HepG2 (cell line): Measurements from ENCODE around the gene CACNA1H. TPM values are rescaled to one million over a fixed set of nuclear protein-coding genes. Genes with fewer than 3 reads are reported as not detected.

ENCODE experiments used
- ADNP ChIP-seq: sonication (generic); formaldehyde crosslinking; IDR thresholded peaks from 2 replicates; pipeline ENCODE4 v1.4.0; 2020; ENCODE audit warnings: missing genetic modification reagents
- EEA1 ChIP-seq: sonication (generic); formaldehyde crosslinking; IDR thresholded peaks from 2 replicates; pipeline ENCODE4 v1.5.1; 2020; ENCODE audit warnings: mild to moderate bottlenecking, missing genetic modification reagents, borderline replicate concordance
- FLYWCH1 ChIP-seq: sonication (generic); formaldehyde crosslinking; IDR thresholded peaks from 2 replicates; pipeline ENCODE4 v1.8.1; 2023; ENCODE audit warnings: mild to moderate bottlenecking, missing genetic modification reagents
- MTF2 ChIP-seq: sonication (generic); formaldehyde crosslinking; IDR thresholded peaks from 2 replicates; pipeline ENCODE4 v1.5.0; 2020; ENCODE audit warnings: missing genetic modification reagents, borderline replicate concordance
- NR2C2 ChIP-seq: sonication (generic); formaldehyde crosslinking; IDR thresholded peaks from 2 replicates; pipeline ENCODE4 v1.4.0; 2020; ENCODE audit warnings: missing genetic modification reagents, mild to moderate bottlenecking, moderate library complexity, borderline replicate concordance
- ZFP41 ChIP-seq: sonication (generic); formaldehyde crosslinking; IDR thresholded peaks from 2 replicates; pipeline ENCODE4 v1.4.0; 2020; ENCODE audit warnings: mild to moderate bottlenecking, missing genetic modification reagents, borderline replicate concordance
- ZNF160 ChIP-seq: sonication (generic); formaldehyde crosslinking; IDR thresholded peaks from 2 replicates; pipeline ENCODE4 v1.8.0; 2022; ENCODE audit warnings: mild to moderate bottlenecking, inconsistent platforms, missing genetic modification reagents
- ZNF549 ChIP-seq: sonication (generic); formaldehyde crosslinking; IDR thresholded peaks from 2 replicates; pipeline ENCODE4 v1.5.0; 2020; ENCODE audit warnings: missing genetic modification reagents
- ZNF562 ChIP-seq: sonication (generic); formaldehyde crosslinking; IDR thresholded peaks from 2 replicates; pipeline ENCODE4 v1.8.0; 2022; ENCODE audit warnings: missing genetic modification reagents, borderline replicate concordance
- ZNF709 ChIP-seq: sonication (generic); formaldehyde crosslinking; IDR thresholded peaks from 2 replicates; pipeline ENCODE4 v1.5.0; 2020; ENCODE audit warnings: mild to moderate bottlenecking, missing genetic modification reagents
- ZSCAN31 ChIP-seq: sonication (generic); formaldehyde crosslinking; IDR thresholded peaks from 2 replicates; pipeline ENCODE4 v1.5.0; 2020; ENCODE audit warnings: low read depth, mild to moderate bottlenecking, missing genetic modification reagents
- polyA plus RNA-seq, 8 experiments: library from polyadenylated mRNA; depleted of rRNA in 3 of 8; stranded (reverse) in 7 of 8; unstranded in 1 of 8; fragments of >200 nt; fragmentation: Illumina TruSeq in 4 of 8; extraction: Trizol in 4 of 8; gene quantifications; 2 replicates each; pipeline versions ENCODE4 v1.2.1 to v1.2.3, GENCODE V29; 2011 to 2016; ENCODE audit warnings: low read depth in 4 of 8, missing spikeins in 1 of 8, mixed read lengths in 1 of 8; ENCODE audit not compliant: insufficient read depth in 1 of 8
- total RNA-seq, 5 experiments: library from RNA; depleted of rRNA; stranded (reverse); fragments of >200 nt; fragmentation: Illumina TruSeq; extraction: Trizol; gene quantifications; 2 replicates each; pipeline ENCODE4 v1.2.3, GENCODE V29; 2016; ENCODE audit warnings: low read depth in 1 of 5
- TF ChIP-seq, protein P1 (sequence below): sonication (generic); formaldehyde crosslinking; IDR thresholded peaks from 2 replicates; pipeline ENCODE4 v1.4.0; 2020; ENCODE audit warnings: missing genetic modification reagents
- TF ChIP-seq, protein P2 (sequence below): sonication (generic); formaldehyde crosslinking; IDR thresholded peaks from 2 replicates; pipeline ENCODE4 v1.5.0; 2020; ENCODE audit warnings: mild to moderate bottlenecking, missing genetic modification reagents
- TF ChIP-seq, protein P3 (sequence below): sonication (generic); formaldehyde crosslinking; IDR thresholded peaks from 2 replicates; pipeline ENCODE4 v1.5.0; 2020; ENCODE audit warnings: missing genetic modification reagents
- TF ChIP-seq, protein P4 (sequence below), 2 experiments: sonication (generic) in 1 of 2; formaldehyde crosslinking in 1 of 2; IDR thresholded peaks; 2 replicates each; pipeline versions ENCODE4 v1.6.1 to v1.9.0; 2014 to 2022; ENCODE audit warnings: antibody characterized with exemption in 1 of 2, borderline replicate concordance in 1 of 2, inconsistent platforms in 1 of 2, low read depth in 1 of 2, missing genetic modification reagents in 1 of 2

The CACNA1H gene
- total and polyA plus RNA-seq, 2 of the 13 experiments (the other 11 are each of a cell fraction or from before 2014, with no cell fraction given): 0.40 to 1.8 TPM

DNA sequence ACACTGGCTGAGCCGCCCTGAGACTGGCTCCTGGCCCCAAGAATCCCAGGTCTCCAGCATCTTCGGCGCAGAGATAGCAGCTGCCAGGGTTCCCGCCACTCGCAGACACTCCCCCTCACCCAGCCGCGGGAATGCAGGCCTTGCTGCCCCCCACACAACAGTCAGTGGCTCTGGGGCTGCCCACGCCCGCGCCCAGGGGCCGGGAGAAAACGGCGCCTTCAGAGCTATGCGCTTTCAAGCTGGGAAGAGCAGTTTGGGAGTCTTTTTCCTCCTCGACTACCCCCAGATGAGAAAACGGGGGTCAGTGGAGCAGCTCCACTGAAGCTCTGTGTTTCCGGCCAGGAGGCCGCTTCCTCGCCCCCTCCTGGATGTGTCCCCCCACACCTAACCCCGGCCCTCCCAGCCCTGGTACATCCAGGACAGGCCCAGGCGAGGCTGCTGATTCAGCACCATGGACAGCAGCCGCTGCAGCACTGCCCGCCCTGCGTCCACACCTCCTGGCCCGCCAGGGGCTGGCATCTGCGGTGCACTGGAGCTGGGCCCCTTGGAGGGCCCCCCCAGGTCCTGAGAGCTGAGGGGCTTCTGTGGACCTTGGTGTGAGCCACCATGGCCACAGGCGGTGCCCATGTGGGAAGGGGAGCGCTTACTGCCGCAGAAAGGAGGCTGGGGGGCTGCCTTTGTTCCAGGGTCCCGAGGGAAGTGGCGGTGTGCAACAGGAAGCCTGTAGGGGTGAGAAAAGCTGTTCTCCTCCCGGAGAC is 35.7 kb downstream of the CACNA1H start (continued):
- TF ChIP-seq ZNF709 (0 out of 2 replicates have a peak, but pooled peaks have one; percentile 30), ZFP41 (no peak), FLYWCH1 (CRISPR knock-in tag) (no peak), EEA1 (CRISPR knock-in tag) (peak; percentile 73; the same call in 1 of the 2 replicates), MTF2 (CRISPR knock-in tag) (0 out of 2 replicates have a peak, but pooled peaks have one; percentile 39), ZNF160 (CRISPR knock-in tag) (peak; percentile 80), ADNP (CRISPR knock-in tag) (no peak), ZNF562 (CRISPR knock-in tag) (no peak), NR2C2 (CRISPR knock-in tag) (no peak), ZSCAN31 (CRISPR knock-in tag) (peak; percentile 53; the same call in 1 of the 2 replicates), ZNF549 (no peak)
- TF ChIP-seq, protein P1, sequence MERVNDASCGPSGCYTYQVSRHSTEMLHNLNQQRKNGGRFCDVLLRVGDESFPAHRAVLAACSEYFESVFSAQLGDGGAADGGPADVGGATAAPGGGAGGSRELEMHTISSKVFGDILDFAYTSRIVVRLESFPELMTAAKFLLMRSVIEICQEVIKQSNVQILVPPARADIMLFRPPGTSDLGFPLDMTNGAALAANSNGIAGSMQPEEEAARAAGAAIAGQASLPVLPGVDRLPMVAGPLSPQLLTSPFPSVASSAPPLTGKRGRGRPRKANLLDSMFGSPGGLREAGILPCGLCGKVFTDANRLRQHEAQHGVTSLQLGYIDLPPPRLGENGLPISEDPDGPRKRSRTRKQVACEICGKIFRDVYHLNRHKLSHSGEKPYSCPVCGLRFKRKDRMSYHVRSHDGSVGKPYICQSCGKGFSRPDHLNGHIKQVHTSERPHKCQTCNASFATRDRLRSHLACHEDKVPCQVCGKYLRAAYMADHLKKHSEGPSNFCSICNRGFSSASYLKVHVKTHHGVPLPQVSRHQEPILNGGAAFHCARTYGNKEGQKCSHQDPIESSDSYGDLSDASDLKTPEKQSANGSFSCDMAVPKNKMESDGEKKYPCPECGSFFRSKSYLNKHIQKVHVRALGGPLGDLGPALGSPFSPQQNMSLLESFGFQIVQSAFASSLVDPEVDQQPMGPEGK (CRISPR knock-in tag): 0 out of 2 replicates have a peak, but pooled peaks have one; percentile 28
- TF ChIP-seq, protein P2, sequence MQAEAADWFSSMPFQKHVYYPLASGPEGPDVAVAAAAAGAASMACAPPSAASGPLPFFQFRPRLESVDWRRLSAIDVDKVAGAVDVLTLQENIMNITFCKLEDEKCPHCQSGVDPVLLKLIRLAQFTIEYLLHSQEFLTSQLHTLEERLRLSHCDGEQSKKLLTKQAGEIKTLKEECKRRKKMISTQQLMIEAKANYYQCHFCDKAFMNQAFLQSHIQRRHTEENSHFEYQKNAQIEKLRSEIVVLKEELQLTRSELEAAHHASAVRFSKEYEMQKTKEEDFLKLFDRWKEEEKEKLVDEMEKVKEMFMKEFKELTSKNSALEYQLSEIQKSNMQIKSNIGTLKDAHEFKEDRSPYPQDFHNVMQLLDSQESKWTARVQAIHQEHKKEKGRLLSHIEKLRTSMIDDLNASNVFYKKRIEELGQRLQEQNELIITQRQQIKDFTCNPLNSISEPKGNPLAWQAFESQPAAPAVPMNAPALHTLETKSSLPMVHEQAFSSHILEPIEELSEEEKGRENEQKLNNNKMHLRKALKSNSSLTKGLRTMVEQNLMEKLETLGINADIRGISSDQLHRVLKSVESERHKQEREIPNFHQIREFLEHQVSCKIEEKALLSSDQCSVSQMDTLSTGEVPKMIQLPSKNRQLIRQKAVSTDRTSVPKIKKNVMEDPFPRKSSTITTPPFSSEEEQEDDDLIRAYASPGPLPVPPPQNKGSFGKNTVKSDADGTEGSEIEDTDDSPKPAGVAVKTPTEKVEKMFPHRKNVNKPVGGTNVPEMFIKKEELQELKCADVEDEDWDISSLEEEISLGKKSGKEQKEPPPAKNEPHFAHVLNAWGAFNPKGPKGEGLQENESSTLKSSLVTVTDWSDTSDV (CRISPR knock-in tag): no peak
- TF ChIP-seq, protein P3, sequence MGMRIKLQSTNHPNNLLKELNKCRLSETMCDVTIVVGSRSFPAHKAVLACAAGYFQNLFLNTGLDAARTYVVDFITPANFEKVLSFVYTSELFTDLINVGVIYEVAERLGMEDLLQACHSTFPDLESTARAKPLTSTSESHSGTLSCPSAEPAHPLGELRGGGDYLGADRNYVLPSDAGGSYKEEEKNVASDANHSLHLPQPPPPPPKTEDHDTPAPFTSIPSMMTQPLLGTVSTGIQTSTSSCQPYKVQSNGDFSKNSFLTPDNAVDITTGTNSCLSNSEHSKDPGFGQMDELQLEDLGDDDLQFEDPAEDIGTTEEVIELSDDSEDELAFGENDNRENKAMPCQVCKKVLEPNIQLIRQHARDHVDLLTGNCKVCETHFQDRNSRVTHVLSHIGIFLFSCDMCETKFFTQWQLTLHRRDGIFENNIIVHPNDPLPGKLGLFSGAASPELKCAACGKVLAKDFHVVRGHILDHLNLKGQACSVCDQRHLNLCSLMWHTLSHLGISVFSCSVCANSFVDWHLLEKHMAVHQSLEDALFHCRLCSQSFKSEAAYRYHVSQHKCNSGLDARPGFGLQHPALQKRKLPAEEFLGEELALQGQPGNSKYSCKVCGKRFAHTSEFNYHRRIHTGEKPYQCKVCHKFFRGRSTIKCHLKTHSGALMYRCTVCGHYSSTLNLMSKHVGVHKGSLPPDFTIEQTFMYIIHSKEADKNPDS (CRISPR knock-in tag): no peak
- TF ChIP-seq, protein P4, sequence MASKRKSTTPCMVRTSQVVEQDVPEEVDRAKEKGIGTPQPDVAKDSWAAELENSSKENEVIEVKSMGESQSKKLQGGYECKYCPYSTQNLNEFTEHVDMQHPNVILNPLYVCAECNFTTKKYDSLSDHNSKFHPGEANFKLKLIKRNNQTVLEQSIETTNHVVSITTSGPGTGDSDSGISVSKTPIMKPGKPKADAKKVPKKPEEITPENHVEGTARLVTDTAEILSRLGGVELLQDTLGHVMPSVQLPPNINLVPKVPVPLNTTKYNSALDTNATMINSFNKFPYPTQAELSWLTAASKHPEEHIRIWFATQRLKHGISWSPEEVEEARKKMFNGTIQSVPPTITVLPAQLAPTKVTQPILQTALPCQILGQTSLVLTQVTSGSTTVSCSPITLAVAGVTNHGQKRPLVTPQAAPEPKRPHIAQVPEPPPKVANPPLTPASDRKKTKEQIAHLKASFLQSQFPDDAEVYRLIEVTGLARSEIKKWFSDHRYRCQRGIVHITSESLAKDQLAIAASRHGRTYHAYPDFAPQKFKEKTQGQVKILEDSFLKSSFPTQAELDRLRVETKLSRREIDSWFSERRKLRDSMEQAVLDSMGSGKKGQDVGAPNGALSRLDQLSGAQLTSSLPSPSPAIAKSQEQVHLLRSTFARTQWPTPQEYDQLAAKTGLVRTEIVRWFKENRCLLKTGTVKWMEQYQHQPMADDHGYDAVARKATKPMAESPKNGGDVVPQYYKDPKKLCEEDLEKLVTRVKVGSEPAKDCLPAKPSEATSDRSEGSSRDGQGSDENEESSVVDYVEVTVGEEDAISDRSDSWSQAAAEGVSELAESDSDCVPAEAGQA (IDR thresholded peaks at IDR 0.05; ENCODE audit: low read depth): no peak
- TF ChIP-seq, protein P4 (CRISPR knock-in tag; IDR thresholded peaks at IDR 0.05; ENCODE audit: borderline replicate concordance): peak; percentile 89; the same call in 1 of the 2 replicates
